ENCODE measurements around the gene UBALD1.

DNA sequence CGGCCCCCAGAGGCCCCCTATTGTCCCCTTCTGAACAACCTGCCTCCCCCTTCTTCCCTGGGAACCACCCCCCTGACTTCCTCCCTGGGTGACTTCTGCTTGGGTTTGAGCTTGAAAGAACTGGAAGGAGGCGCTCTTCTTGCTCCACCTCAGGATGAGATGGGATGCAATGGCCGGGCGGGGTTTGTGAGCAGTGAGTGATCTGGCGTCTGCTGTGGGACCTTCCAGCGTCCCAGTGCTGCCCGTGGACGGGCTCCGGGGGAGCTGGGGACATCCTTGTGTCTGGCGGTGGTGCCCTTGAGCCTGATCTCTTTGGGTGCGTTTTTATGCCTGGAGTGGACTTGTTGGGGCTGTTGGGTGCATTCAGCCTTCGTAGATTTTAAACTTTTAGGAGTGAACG is 21.5 kb upstream of the UBALD1 start:
- no peak for TF ChIP-seq POLR2A (IDR thresholded peaks at IDR 0.05)
- TF ChIP-seq, protein P1, sequence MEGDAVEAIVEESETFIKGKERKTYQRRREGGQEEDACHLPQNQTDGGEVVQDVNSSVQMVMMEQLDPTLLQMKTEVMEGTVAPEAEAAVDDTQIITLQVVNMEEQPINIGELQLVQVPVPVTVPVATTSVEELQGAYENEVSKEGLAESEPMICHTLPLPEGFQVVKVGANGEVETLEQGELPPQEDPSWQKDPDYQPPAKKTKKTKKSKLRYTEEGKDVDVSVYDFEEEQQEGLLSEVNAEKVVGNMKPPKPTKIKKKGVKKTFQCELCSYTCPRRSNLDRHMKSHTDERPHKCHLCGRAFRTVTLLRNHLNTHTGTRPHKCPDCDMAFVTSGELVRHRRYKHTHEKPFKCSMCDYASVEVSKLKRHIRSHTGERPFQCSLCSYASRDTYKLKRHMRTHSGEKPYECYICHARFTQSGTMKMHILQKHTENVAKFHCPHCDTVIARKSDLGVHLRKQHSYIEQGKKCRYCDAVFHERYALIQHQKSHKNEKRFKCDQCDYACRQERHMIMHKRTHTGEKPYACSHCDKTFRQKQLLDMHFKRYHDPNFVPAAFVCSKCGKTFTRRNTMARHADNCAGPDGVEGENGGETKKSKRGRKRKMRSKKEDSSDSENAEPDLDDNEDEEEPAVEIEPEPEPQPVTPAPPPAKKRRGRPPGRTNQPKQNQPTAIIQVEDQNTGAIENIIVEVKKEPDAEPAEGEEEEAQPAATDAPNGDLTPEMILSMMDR (IDR thresholded peaks at IDR 0.05): no peak

Data from esophagus squamous epithelium (tissue), 4 donors.